Measurements from ENCODE around the gene RFTN1.

RFTN1 gene

GRCh38 chr3:16513141-16514020 lies at the start of gene RFTN1:
TSS of gene RFTN1 (minus strand) at chr3:16513699. CDS start at chr3:16493869, 19,830 bp downstream.
- DNase-seq: peak; percentile 74

DNA sequence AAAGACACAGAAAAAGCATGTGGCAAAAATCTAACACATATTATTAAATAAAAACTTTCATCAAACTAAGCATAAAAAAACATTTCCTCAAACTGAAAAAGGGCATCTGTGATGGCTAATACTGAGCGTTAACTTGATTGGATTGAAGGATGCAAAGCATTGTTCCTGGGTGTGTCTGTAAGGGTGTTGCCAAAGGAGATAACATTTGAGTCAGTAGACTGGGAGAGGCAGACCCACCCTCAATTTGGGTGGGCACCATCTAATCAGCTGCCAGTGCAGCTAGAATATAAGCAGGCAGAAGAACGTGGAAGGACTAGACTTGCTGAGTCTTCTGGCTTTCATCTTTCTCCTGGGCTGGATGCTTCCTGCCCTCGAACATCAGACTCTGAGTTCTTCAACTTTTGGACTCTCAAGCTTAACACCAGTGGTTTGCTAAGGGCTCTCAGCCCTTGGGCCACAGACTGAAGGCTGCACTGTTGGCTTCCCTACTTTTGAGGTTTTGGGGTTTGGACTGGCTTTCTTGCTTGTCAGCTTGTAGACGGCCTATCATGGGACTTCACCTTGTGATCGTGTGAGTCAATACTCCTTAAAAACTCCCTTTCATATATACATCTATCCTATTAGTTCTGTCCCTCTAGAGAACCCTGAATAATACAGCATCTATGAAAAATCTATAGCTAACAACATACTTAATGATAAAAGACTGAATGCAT lies 46.3 kb upstream of the RFTN1 start:
- no peak for DNase-seq

DNA sequence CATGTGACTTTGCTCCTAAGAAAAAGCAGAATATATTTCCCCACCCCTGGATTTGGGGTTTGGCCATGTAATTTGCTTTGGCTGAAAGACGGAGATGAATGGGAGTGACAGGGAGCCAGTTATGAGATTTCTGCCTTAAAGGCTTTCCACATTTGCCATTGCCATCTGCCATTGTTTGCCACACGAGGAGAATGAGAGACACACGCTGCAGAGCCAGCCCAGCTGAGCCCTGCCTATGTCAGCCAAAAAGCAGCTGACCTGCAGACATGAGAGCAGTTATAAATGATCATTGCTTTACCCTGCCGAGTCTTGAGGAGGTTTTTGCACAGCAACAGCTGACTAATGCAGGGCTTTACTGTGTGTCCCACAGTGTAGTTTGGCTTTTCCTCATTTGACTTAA lies 40.6 kb upstream of the RFTN1 start:
- no peak for DNase-seq

- DNase-seq: no peak
These were observed 39.3 kb upstream of the RFTN1 start for GRCh38 chr3:16552757-16553156.

DNA sequence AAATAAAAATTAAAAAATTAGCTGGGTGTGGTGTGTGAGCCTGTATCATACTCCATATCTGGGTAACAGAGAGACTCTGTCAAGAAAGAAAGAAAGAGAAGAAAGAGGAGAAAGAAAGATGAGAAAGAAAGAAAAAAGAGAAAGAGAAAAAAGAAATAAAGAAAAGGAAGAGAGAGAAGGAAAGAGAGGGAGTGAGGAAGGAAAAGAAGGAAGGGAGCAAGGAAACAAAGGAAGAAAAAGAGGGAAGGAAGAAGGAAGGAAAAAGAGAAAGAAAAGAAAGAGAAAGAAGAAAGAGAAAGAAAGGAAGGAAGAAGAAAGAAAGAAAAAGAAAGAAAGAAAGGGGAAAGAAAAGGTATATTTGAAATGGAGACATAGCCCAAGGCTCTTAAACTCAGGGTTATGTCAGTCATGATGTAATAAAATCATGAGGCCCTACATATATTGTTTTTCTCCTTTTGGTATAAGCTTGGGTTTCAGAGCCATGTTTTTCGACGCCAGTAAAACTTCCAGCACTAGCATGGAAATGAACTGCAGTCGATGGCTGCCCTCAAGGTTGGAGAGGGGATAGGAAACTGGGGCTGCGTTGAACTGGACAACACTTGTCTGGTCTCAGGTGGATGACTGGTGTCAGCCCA lies 38.0 kb upstream of the RFTN1 start:
- DNase-seq: no peak

DNA sequence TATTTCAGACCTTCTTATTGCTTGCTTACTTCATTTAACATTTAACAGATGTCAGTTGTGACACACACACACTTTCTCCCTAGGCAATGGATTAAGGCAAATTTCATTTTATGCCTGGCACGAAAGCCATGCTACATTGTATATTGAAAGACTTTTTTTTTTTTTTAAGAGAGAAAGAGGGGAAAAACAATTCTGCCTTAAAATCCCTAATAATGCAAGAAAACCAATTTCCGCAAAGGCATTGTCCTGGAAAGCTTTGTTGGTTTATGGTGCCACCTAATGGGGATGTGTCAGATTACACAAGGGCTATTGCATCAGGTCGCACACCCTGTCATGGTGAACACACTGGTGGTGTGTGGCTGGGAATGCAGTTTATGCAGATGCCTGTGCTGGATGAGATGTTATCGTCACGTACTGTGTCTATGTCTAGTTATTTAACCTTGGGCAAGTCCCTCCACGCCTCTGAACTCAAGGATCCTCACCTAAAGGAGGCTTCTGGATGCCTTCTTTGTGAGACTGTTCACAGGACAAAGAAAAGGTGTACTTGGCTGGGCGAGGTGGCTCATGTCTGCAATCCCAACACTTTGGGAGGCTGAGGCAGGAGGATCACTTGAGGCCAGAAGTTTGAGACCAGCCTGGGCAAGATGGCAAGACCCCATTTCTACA lies 37.3 kb upstream of the RFTN1 start:
- DNase-seq: peak; percentile 90

DNA sequence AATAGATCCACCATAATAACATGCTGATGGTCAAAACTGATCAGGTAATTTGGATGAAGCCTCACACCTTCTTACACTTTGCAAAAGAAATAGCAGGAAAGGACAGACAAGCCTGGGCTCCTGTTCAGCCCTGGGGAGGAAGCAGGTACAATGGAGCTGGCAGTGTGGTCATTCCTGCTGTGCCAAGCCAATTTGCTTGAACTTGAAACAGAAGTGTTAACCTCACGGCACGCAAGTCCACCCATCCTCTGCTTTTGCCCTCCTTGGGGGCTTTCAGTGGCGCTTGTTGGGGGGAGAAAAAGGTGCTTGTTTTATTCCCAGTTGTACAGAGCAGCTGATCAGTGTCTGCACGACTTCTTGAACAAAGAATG lies 36.8 kb upstream of the RFTN1 start:
- DNase-seq: no peak

DNA sequence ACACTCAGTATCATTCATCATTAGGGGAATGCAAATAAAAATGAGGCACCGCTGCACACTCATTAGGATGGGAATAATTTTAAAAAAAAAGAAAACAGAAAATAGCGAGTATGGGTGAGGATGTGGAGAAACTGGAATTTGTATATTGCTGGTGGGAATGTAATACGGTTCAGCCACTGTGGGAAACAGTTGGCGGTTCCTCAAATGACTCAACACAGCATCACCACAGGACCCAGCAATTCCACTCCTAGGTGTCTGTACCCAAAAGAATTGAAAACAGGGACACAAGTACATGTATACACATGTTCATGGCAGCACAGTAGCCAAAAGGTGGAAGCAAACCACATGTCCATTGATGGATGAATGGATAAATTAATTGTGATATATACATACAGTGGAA lies 35.2 kb upstream of the RFTN1 start:
- no peak for DNase-seq

- DNase-seq: no peak
These were observed 34.3 kb upstream of the RFTN1 start for GRCh38 chr3:16547561-16548357.

DNA sequence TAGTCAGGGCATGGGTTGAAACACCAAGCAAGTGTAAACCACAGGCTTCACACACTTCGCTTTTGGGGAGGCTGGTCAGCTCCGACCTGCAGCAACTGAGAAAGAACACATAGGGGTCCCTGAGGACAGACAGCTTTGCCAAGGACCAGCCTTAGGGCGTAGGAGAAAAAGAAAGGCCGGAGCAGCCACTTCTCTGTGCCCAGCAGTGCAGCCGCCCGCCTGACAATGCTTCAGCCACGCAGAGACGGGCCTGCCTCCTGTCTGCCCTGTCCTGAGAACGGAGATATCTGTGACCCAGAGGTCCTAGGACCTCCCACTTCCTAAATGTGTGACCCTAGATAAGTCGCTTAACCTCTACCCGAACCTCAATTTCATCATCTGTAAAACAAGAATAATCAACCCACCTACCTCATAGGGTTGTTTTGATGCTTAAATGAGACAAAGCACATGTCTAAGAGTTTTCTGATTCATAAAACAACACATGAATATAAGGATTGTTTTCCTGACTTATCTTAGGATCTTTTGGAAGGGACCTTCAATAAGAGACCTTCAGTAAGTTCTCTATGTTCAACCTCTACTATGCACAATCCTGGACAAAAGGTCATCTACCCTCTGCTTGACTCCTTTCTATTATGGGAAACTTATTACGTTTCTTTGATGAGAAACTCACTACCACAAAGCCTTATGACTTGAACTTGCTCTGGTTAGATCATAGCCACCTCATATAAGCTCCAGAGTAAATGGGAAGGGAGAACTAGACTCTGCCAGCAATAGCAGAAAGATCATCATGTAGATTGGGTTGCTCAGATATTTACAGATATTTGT lies 32.9 kb upstream of the RFTN1 start:
- no peak for DNase-seq

GRCh38 chr3:16545413-16546185 lies 32.1 kb upstream of the RFTN1 start:
- DNase-seq: no peak

- DNase-seq: no peak
These were observed 29.9 kb upstream of the RFTN1 start for GRCh38 chr3:16543242-16543864.

DNA sequence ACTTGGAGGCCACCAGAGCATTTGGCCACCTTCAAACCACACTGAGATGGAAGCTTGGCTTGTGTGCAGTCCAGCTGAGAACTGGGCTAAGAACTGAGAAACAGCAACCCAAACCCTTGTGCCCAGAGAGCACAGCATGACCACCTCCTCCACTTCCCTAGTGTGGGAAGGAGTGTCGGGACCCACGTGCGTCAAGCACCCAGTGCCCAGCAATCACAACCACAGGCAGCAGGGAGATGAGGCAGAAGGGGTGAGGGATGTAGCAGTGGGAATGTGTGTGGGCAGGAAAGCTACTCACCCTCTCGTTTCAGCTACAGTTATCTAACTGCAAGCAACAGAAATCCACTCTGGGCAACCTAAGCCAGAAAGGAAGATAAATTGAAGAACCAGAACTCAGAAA lies 25.0 kb upstream of the RFTN1 start:
- no peak for DNase-seq

DNA sequence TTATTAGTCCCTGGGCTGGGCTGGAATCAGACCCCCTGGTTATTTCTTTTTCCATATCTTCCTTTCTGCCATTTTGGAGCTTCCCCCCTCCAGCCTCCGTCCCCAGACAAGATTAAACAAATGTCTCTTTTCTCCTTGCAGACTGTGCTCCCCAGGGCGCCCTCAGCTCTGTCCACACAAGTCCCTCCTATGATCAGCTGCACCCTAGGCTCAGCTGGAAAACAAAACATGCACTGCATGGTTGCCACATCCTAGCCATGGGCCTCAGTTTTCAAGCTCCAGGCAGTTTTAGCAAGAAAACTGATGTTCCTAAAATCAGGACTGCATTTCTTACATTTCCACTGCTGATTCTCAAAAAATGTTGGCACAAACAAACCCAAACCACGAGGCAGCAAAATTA lies 23.5 kb upstream of the RFTN1 start:
- DNase-seq: no peak

- no peak for DNase-seq
These were observed 22.8 kb upstream of the RFTN1 start for GRCh38 chr3:16536344-16536663.

- no peak for DNase-seq
These were observed 21.3 kb upstream of the RFTN1 start for GRCh38 chr3:16534640-16535262.

DNA sequence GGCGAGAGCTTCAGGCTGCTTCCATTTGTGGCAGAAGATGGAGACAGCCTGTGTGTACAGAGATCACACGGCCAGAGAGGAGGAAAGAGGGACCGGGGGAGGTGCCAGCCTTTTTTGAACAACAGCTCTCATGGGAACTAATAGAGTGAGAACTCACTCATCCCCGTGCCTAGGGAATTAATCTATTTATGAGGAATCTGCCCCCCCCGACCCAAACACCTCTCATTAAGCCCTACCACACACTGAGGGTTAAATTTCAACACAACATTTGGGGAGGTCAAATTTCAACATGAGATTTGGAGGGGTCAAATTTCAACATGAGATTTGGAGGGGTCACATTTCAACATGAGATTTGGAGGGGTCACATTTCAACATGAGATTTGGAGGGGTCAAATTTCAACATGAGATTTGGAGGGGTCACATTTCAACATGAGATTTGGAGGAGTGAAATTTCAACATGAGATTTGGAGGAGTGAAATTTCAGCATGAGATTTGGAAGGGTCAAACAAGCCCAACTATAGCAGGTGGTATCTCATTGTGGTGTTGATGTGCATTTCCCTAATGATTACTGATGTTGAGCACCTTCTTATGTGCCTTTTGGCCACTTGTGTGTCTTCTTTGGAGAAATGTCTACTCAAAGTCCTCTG lies 20.6 kb upstream of the RFTN1 start:
- no peak for DNase-seq

GRCh38 chr3:16529264-16529663 lies 15.8 kb upstream of the RFTN1 start:
- DNase-seq: no peak

GRCh38 chr3:16528581-16528993 lies 15.1 kb upstream of the RFTN1 start:
- no peak for DNase-seq
